ENCODE measurements around the gene C11orf98. TPM values are rescaled to one million over a fixed set of nuclear protein-coding genes. Genes with fewer than 3 reads are reported as not detected.
A peak's percentile ranks its signal among the peaks of the same experiment; 100 is the strongest.

The C11orf98 gene
- total and polyA plus RNA-seq, 2 donors (not counting 3 experiments of a cell fraction or from before 2014, with no cell fraction given): 39.5 to 61.0 TPM

DNA sequence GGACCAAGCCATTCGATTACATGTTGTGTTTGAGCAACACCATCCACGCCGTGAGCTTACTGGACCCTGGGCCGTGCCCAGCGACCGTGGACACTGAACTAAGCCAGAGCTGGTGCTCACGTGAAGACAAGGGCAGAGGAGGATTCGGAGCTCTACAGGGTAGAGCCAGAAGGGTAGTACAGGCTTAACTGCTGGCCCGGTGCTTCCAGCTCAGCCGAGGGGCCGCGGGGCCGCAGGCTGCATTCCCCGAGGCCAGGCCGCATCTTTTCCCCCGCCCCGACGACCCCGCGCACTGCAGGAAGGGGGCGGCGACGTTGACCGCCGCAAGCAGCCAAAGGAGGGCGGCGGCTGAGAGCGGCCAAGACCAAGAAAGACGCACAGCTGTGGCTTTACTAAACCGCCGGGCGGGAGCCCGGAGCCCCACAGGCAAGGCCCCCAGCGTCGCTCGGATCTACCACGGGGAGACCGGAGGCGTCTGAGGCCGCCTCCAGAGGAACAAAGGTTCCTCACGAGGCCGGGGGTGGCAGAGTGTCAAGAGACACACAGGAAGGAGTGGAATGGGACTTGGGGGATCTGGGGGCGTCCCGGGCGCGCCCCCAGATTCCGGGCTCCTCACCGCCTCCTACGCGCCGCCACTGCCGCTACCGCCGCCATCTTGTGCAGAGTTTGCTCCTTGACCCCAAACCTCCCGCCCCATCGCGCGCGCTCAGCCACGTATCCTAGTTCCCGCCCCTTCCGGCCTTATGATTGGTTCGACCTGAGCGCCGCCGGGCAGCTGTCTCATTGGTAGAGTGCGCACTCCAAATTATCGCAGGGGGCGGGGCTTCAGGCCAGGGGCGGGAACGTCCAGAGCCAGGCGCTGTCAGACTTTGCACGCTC is 18.8 kb downstream of the C11orf98 start, which contains the start of gene GANAB:
GANAB (minus strand) TSS at position 668 of the 879 bp plus-strand sequence; CDS start at position 654, 14 bp downstream.
- H3K36me3 ChIP-seq (ENCODE audit: control insufficient read depth in 2 of 2, extremely low read depth in 1 of 2, insufficient read depth in 2 of 2, low read length in 2 of 2): peaks cover 15 to 25% of the 10 kb centered on the region in 2 experiments
- POLR2A ChIA-PET: interaction anchor here (0.5 to 2.7 kb wide), 11 partner anchors 19 to 195 kb away, joined by 3 to 41 read pairs (median 4); partner anchors contain the start of genes B3GAT3, C11orf98, CSKMT and EEF1G
- dilution Hi-C loops (cut with MboI; ENCODE audit: extremely low pct_ligation_motif_present, low sequenced_read_pairs): no loop called here
- CTCF ChIA-PET: interaction anchor here (0.8 to 1.5 kb wide), 5 partner anchors 35 to 48 kb away, joined by 3 to 4 read pairs (median 3); partner anchors contain the start of gene MTA2
- DNase-seq (ENCODE audit: low read depth, low spot score) (peak; percentile 97), FAIRE-seq (peak; percentile 99)
- peaks cover 11% of the 10 kb centered on the region for H3K4me1 ChIP-seq (ENCODE audit: control insufficient read depth, extremely low read depth, insufficient read depth, low read length)
- H3K4me2 ChIP-seq (ENCODE audit: insufficient read depth, low read length): peak within 1 kb of the TSS; percentile 53
- H3K9me3 ChIP-seq (replicated peaks; ENCODE audit: control insufficient read depth, insufficient read depth, low read length): no peaks in the 10 kb centered on the region
- intact Hi-C loops (cut with micrococcal nuclease): loop anchor here (1.0 kb wide), 4 partner anchors 24 to 81 kb away; partner anchors contain the start of genes EEF1G and HNRNPUL2
- H3K9ac ChIP-seq (replicated peaks; ENCODE audit: extremely low read depth, insufficient read depth, low read length): peak within 1 kb of the TSS; percentile 92
- no peaks in the 10 kb centered on the region for H3K27me3 ChIP-seq (ENCODE audit: control insufficient read depth in 2 of 2, insufficient read depth in 2 of 2, low read length in 2 of 2)
- peak within 1 kb of the TSS; percentile 62 to 87 (median 65) for H3K4me3 ChIP-seq (replicated peaks in 1 of 3; ENCODE audit: insufficient read depth in 1 of 3, low read depth in 1 of 3, low read length in 3 of 3)
- no peaks in the 10 kb centered on the region for H3K9me1 ChIP-seq (replicated peaks; ENCODE audit: control insufficient read depth, extremely low read depth, insufficient read depth, low read length)
- H3K27ac ChIP-seq (ENCODE audit: insufficient read depth, low read depth, low read length): peak within 1 kb of the TSS; percentile 80
- H2AFZ ChIP-seq (ENCODE audit: low read depth, low read length): peak within 1 kb of the TSS; percentile 32
- BruUV-seq (replicated peaks): TSS peak; percentile 79
- no peak for TF ChIP-seq CTCF (IDR thresholded peaks at IDR 0.05; ENCODE audit: extremely low read depth in 1 of 2, insufficient read depth in 1 of 2, low read depth in 1 of 2, low read length in 2 of 2)
- peak; percentile 97 for TF ChIP-seq POLR2A (IDR thresholded peaks at IDR 0.05; ENCODE audit: low read depth, low read length)
- TF ChIP-seq MYC (IDR thresholded peaks at IDR 0.05; ENCODE audit: low read depth, low read length): no peak
- no peak for TF ChIP-seq MAX (IDR thresholded peaks at IDR 0.05; ENCODE audit: insufficient read depth, insufficient read length)
- TF ChIP-seq POLR2AphosphoS5 (IDR thresholded peaks at IDR 0.05; ENCODE audit: insufficient read depth, low read depth, low read length): peak; percentile 99
- no peaks in the 10 kb centered on the region for H4K20me1 ChIP-seq (replicated peaks; ENCODE audit: control insufficient read depth, extremely low read depth, insufficient read depth, low read length)
- H3K79me2 ChIP-seq (ENCODE audit: control insufficient read depth, insufficient read depth, low read length): peaks cover 41% of the 10 kb centered on the region

Measured in endothelial cell of umbilical vein (primary cell).